Spleen (tissue), 11 donors: Measurements from ENCODE around the gene YARS1. TPM values are rescaled to one million over a fixed set of nuclear protein-coding genes. Genes with fewer than 3 reads are reported as not detected.

Source experiments
- DNase-seq: peaks from one replicate; pipeline ENCODE4 v3.0.0-alpha.2; 2020
- H3K27ac ChIP-seq, 8 donors: fragments of 200-600 bp; sonication (generic) in 7 of 8; 1 replicate in 4 of 8; 2 replicates in 4 of 8; pipeline versions ENCODE4 v1.5.0 to v1.8.0; 2016 to 2021; ENCODE audit warnings: inconsistent platforms in 4 of 8, mild to moderate bottlenecking in 4 of 8, moderate library complexity in 1 of 8
- H3K27me3 ChIP-seq, 7 donors: fragments of 200-600 bp; sonication (generic) in 6 of 7; replicated peaks in 1 of 7; 1 replicate in 4 of 7; 2 replicates in 3 of 7; pipeline versions ENCODE4 v1.5.0 to v1.8.0; 2016 to 2021; ENCODE audit warnings: inconsistent platforms in 3 of 7, mild to moderate bottlenecking in 1 of 7
- H3K36me3 ChIP-seq, 6 donors: fragments of 200-600 bp; sonication (generic) in 5 of 6; 1 replicate in 4 of 6; 2 replicates in 2 of 6; pipeline versions ENCODE4 v1.5.0 to v1.8.0; 2016 to 2021; ENCODE audit warnings: inconsistent platforms in 2 of 6
- H3K4me1 ChIP-seq, 6 donors: fragments of 200-600 bp; sonication (generic) in 5 of 6; 1 replicate in 3 of 6; 2 replicates in 3 of 6; pipeline versions ENCODE4 v1.5.0 to v1.8.0; 2016 to 2021; ENCODE audit warnings: inconsistent platforms in 3 of 6
- H3K4me3 ChIP-seq, 8 donors: fragments of 200-600 bp; sonication (generic) in 7 of 8; 1 replicate in 4 of 8; 2 replicates in 4 of 8; pipeline versions ENCODE4 v1.5.0 to v1.8.0; 2016 to 2021; ENCODE audit warnings: inconsistent platforms in 4 of 8, mild to moderate bottlenecking in 4 of 8, moderate library complexity in 2 of 8
- H3K9me3 ChIP-seq, 8 donors: fragments of 200-600 bp; sonication (generic) in 7 of 8; 1 replicate in 4 of 8; 2 replicates in 4 of 8; pipeline versions ENCODE4 v1.5.0 to v1.8.0; 2016 to 2021; ENCODE audit warnings: inconsistent platforms in 4 of 8
- CTCF ChIP-seq, 11 experiments: fragments of 200-600 bp in 7 of 11; fragments of 450-650 bp in 4 of 11; sonication (generic) in 4 of 11; IDR thresholded peaks in 8 of 11; conservative IDR thresholded peaks in 3 of 11; 1 replicate in 7 of 11; 2 replicates in 4 of 11; pipeline versions ENCODE4 v1.4.0 to v1.8.0; 2016 to 2021; ENCODE audit warnings: antibody characterized with exemption in 11 of 11, inconsistent platforms in 4 of 11, mild to moderate bottlenecking in 1 of 11
- POLR2A ChIP-seq, 3 donors: fragments of 450-650 bp; IDR thresholded peaks; one replicate each; pipeline ENCODE4 v1.5.1; 2017; ENCODE audit warnings: antibody characterized with exemption in 3 of 3, mild to moderate bottlenecking in 1 of 3
- POLR2AphosphoS5 ChIP-seq, 3 donors: sonication (generic); formaldehyde crosslinking; IDR thresholded peaks; one replicate each; pipeline ENCODE4 v1.5.1; 2017; ENCODE audit warnings: antibody characterized with exemption in 3 of 3
- WGBS, 5 donors: extraction: QIAGEN DNeasy Blood & Tissue Kit in 3 of 5; methylation state at CpG; one replicate each; pipeline versions ENCODE4 v1.1.5 to v1.1.7; 2013 to 2018; 5-methylcytosine and 5-hydroxymethylcytosine counted together
- intact Hi-C: fragments of 100-400 bp; cut with DNase I; formaldehyde crosslinking; loops from one replicate; pipeline ENCODE4 v1.15.0; 2023; ENCODE audit warnings: low total_unique reads
- polyA plus RNA-seq, 3 donors: library from polyadenylated mRNA; stranded (reverse); fragments of 200-250 nt; gene quantifications; one replicate each; pipeline ENCODE4 v1.2.1, GENCODE V29; 2013
- total RNA-seq, 7 donors: library from RNA; depleted of rRNA in 3 of 7; stranded (reverse); fragments of >200 nt in 3 of 7; fragmentation: NEBNext Ultra II Directional in 4 of 7; extraction: Animal tissue kit (Norgen Biotek cat#: 25700) in 4 of 7; gene quantifications; one replicate each; pipeline versions ENCODE4 v1.1.0 to v1.2.1, GENCODE V29; 2016 to 2021
- donor health status: healthy with polysubstance abuse.
- donor health status: DM: no; HTN: no; CAD: no; lungs with moderate emphysema.
- donor health status: DM: no; HTN: no; CAD: no.
- donor health status: Bipolar disorder and iron deficiency.
- donor health status: healthy.
- donor health status: DM: no; HTN: no; CAD: no.
- donor health status: DM: yes; HTN: yes; CAD: no.

Gene YARS1
- total and polyA plus RNA-seq, 10 donors = 25.7 to 112 (median 52.1) TPM

- Histone ChIP-seq H3K27ac (no peak overlapping the region), H3K4me1 (peaks cover 5 to 10% (median 8%) of the 10 kb centered on the region in 6 donors), H3K4me3 (no peak overlapping the region), H3K27me3 (peaks cover 0 to 30% (median 0%) of the 10 kb centered on the region in 7 donors), H3K36me3 (no peaks in the 10 kb centered on the region), H3K9me3 (no peaks in the 10 kb centered on the region)
- intact Hi-C loops = no loop called here
- no peak for TF ChIP-seq POLR2AphosphoS5 (IDR thresholded peaks at IDR 0.05)
- DNase-seq = no peak
- WGBS, 5 donors = 86 to 93% (median 88%) methylated on average over 8 of the region's 8 CpGs
Measured at GRCh38 chr1:32748926-32749325, 68.2 kb downstream of the YARS1 start.

DNA sequence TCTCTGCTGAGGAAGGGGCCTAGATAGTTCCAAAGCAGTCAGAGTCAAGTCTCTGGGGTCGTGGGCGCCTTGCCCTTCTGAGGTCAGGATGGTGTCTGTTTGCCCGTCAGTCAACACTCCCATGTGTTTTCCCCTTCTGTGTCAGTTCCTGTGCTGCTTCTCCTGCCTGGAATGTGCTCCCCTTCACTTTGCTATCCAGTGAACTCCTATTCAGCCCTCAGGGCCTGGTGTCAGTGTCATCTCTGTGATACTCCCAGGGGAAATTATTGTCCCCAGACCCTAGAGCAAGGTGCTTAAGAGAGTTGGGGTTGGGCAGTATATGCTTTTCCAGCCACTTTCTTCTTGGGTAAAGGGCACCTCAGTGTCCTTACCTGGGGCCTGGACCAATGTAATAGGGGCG is 68.8 kb downstream of the YARS1 start:
- Histone ChIP-seq H3K27ac (no peak overlapping the region), H3K9me3 (no peaks in the 10 kb centered on the region), H3K36me3 (no peaks in the 10 kb centered on the region), H3K4me3 (no peak overlapping the region), H3K27me3 (peaks cover 0 to 28% (median 0%) of the 10 kb centered on the region in 7 donors), H3K4me1 (peaks cover 2 to 10% (median 4%) of the 10 kb centered on the region in 6 donors)
- TF ChIP-seq POLR2A (IDR thresholded peaks at IDR 0.05) = no peak
- no peak for TF ChIP-seq POLR2AphosphoS5 (IDR thresholded peaks at IDR 0.05)
- no peak for TF ChIP-seq CTCF (IDR thresholded peaks at IDR 0.05 in 8 of 11, conservative IDR thresholded peaks at IDR 0.05 in 3 of 11)
- intact Hi-C loops = no loop called here
- no peak for DNase-seq
- WGBS, 5 donors = 87 to 95% (median 87%) methylated on average over 4 of the region's 4 CpGs

GRCh38 chr1:32746130-32746529 is 71.0 kb downstream of the YARS1 start:
- 83 to 97% (median 89%) methylated on average over 9 of the region's 9 CpGs for WGBS, 5 donors

GRCh38 chr1:32744071-32744425 is 73.1 kb downstream of the YARS1 start:
- no peak for TF ChIP-seq POLR2AphosphoS5 (IDR thresholded peaks at IDR 0.05)
- no peak for TF ChIP-seq POLR2A (IDR thresholded peaks at IDR 0.05)
- TF ChIP-seq CTCF (IDR thresholded peaks at IDR 0.05 in 8 of 11, conservative IDR thresholded peaks at IDR 0.05 in 3 of 11) = no peak
- no peak overlapping the region for H3K27ac ChIP-seq

More at GRCh38 chr1:32746130-32746529, 71.0 kb downstream of the YARS1 start:
- Histone ChIP-seq H3K4me1 (peaks cover 2 to 24% (median 14%) of the 10 kb centered on the region in 6 donors), H3K27ac (no peak overlapping the region), H3K9me3 (no peaks in the 10 kb centered on the region), H3K36me3 (no peaks in the 10 kb centered on the region), H3K4me3 (no peak overlapping the region), H3K27me3 (peaks cover 0 to 35% (median 9%) of the 10 kb centered on the region in 7 donors)
- no peak for DNase-seq
- intact Hi-C loops = no loop called here
- no peak for TF ChIP-seq POLR2AphosphoS5 (IDR thresholded peaks at IDR 0.05)
- no peak for TF ChIP-seq CTCF (IDR thresholded peaks at IDR 0.05 in 8 of 11, conservative IDR thresholded peaks at IDR 0.05 in 3 of 11)
- TF ChIP-seq POLR2A (IDR thresholded peaks at IDR 0.05) = no peak

More at GRCh38 chr1:32744071-32744425, 73.1 kb downstream of the YARS1 start:
- H3K4me1 ChIP-seq = peaks cover 4 to 31% (median 19%) of the 10 kb centered on the region in 6 donors
- H3K9me3 ChIP-seq = no peaks in the 10 kb centered on the region
- H3K4me3 ChIP-seq = no peak overlapping the region
- peaks cover 0 to 36% (median 12%) of the 10 kb centered on the region in 7 donors for H3K27me3 ChIP-seq
- H3K36me3 ChIP-seq = no peaks in the 10 kb centered on the region
- intact Hi-C loops = no loop called here
- DNase-seq = no peak
